ENCODE data around the gene INPP5K. TPM values are rescaled to one million over a fixed set of nuclear protein-coding genes. Genes with fewer than 3 reads are reported as not detected.

Gene INPP5K
- total and polyA plus RNA-seq, 10 donors = 22.3 to 107 (median 51.4) TPM

DNA sequence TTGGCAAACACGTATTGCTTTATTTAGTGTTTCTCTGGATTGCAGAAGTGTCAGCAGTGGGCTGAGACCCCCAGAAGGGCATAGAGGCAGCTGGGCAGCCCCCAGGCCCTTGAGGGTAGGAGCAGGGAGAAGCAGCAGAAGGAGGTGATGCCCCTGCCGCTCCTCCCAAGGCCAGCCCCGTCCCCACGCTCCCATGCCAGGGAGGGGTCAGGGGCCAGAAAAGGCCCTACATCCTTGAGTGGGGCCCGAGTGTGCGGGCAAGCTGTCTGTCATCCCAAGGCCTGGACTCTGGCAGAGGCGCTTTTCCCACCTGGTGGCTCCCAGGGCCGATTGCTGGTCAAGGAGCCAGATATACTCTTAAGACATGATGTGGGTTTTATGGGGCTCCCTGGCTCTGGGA is 52.2 kb downstream of the INPP5K start:
- DNase-seq = no peak
- H3K4me1 ChIP-seq = peaks cover 16 to 60% (median 38%) of the 10 kb centered on the region in 6 donors
- peaks cover 0 to 51% (median 19%) of the 10 kb centered on the region in 6 donors for H3K36me3 ChIP-seq
- no peak overlapping the region for H3K27ac ChIP-seq
- no peak overlapping the region for H3K4me3 ChIP-seq
- 73 to 94% (median 85%) methylated on average over 7 to 8 of the region's 8 CpGs for WGBS, 5 donors
- H3K27me3 ChIP-seq (replicated peaks in 1 of 7) = peaks cover 0 to 20% (median 0%) of the 10 kb centered on the region in 7 donors
- intact Hi-C loops (cut with DNase I; ENCODE audit: low total_unique reads) = loop anchor here (10.0 kb wide), 1 partner anchor 51 kb away; the partner anchor contains the start of gene INPP5K
- H3K9me3 ChIP-seq = no peaks in the 10 kb centered on the region
- TF ChIP-seq POLR2AphosphoS5 (IDR thresholded peaks at IDR 0.05) = peak in 1 of 3 donors; percentile 32
- TF ChIP-seq POLR2A (IDR thresholded peaks at IDR 0.05) = no peak
- TF ChIP-seq, protein P1, sequence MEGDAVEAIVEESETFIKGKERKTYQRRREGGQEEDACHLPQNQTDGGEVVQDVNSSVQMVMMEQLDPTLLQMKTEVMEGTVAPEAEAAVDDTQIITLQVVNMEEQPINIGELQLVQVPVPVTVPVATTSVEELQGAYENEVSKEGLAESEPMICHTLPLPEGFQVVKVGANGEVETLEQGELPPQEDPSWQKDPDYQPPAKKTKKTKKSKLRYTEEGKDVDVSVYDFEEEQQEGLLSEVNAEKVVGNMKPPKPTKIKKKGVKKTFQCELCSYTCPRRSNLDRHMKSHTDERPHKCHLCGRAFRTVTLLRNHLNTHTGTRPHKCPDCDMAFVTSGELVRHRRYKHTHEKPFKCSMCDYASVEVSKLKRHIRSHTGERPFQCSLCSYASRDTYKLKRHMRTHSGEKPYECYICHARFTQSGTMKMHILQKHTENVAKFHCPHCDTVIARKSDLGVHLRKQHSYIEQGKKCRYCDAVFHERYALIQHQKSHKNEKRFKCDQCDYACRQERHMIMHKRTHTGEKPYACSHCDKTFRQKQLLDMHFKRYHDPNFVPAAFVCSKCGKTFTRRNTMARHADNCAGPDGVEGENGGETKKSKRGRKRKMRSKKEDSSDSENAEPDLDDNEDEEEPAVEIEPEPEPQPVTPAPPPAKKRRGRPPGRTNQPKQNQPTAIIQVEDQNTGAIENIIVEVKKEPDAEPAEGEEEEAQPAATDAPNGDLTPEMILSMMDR (IDR thresholded peaks at IDR 0.05 in 8 of 11, conservative IDR thresholded peaks at IDR 0.05 in 3 of 11) = no peak

DNA sequence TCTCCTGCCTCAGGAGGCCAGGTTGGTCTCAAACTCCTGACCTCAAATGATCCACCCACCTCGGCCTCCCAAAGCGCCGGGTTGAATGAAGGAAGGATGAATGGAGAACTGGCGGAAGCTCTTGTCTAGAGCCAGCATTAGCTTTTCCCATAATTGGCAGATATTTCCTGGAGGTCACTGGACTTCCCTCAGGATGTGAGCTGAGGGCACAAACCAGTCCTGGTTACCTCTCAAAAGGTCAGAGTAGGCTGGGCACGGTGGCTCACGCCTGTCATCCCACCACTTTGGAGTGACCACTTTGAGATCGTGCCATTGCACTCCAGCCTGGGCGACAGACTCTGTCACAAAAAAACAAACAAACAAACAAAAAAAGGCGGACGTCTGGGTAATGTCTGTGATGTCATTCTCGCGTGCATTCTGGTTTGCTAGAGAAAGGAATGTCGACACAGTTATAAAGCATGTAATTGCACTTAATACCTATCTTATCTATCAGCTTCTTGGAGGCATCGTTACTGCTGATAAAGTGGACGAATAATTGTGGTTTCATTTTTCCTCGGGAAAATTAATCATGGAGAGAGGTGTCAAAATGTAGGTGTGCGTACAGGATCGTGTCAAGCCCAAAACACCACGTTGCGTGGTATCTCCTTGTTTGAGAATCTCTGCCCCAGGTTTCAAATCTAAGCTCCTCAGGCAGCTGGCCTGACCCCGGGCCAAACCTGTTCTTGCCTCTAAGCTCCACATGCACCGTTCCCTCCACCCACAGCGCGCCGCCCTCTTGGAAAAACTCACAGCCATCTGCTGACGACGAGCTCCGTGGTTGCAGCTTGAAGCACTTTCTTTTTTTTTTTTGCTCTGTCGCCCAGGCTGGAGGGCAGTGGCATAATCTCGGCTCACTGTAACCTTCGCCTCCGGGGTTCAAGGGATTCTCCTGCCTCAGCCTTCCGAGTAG is 54.0 kb downstream of the INPP5K start:
- peak overlapping the region in 5 of 8 donors; percentile 10 to 73 (median 55) for H3K27ac ChIP-seq
- peaks cover 0 to 32% (median 0%) of the 10 kb centered on the region in 7 donors for H3K27me3 ChIP-seq (replicated peaks in 1 of 7)
- intact Hi-C loops (cut with DNase I; ENCODE audit: low total_unique reads) = loop anchor here (10.0 kb wide), 1 partner anchor 52 kb away; the partner anchor contains the start of gene INPP5K
- H3K36me3 ChIP-seq = peaks cover 0 to 34% (median 11%) of the 10 kb centered on the region in 6 donors
- 57 to 70% (median 65%) methylated on average over 33 of the region's 33 CpGs for WGBS, 5 donors
- TF ChIP-seq, protein P1 (IDR thresholded peaks at IDR 0.05 in 8 of 11, conservative IDR thresholded peaks at IDR 0.05 in 3 of 11) = no peak
- TF ChIP-seq POLR2AphosphoS5 (IDR thresholded peaks at IDR 0.05) (peak in 1 of 3 donors; percentile 11), POLR2A (IDR thresholded peaks at IDR 0.05) (no peak)
- H3K4me1 ChIP-seq = peaks cover 16 to 51% (median 38%) of the 10 kb centered on the region in 6 donors
- no peaks in the 10 kb centered on the region for H3K9me3 ChIP-seq
- peak overlapping the region in 1 of 8 donors; percentile 41 for H3K4me3 ChIP-seq
- DNase-seq = no peak

DNA sequence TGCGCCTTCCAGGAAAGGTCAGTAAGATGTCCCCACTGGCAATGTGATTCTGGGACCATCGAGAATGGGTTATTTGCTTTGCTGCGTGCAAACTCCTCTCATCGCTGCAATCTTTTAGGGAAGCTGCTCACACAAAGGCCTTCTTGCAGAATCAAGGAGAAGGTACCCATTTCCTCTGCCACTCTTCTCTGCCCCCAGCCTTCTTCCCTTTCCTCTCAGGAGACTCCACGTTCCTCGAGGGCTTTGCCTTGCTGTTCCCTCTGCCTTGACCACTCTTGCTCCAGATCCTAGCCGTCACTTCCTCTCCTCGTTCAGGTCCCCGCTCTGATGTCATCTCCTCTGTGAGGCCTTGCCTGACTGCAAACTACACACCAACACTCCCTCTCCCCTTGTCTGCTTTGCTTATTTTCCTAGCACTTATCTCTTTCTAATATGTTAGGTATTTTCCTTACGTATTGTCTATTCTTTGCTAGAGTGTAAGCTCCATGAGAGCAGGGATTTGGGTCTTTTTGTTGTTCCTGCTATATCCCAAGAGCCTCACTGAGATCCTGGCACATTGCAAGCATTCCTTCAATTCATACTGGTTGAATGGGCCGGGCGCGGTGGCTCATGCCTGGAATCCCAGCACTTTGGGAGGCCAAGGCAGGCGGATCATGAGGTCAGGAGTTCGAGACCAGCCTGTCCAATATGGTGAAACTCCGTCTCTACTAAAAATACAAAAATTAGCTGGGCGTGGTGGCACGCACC is 55.0 kb downstream of the INPP5K start:
- 68 to 76% (median 72%) methylated on average over 17 to 18 of the region's 18 CpGs for WGBS, 5 donors
- peak overlapping the region in 2 of 8 donors; percentile 0 to 30 for H3K27ac ChIP-seq

More for the DNA sequence above, 55.0 kb downstream of the INPP5K start:
- Histone ChIP-seq H3K4me3 (no peak overlapping the region), H3K4me1 (peaks cover 22 to 62% (median 48%) of the 10 kb centered on the region in 6 donors), H3K27me3 (replicated peaks in 1 of 7) (peaks cover 0 to 38% (median 0%) of the 10 kb centered on the region in 7 donors), H3K9me3 (no peaks in the 10 kb centered on the region), H3K36me3 (peaks cover 0 to 23% (median 3%) of the 10 kb centered on the region in 6 donors)
- TF ChIP-seq POLR2AphosphoS5 (IDR thresholded peaks at IDR 0.05) = peak in 1 of 3 donors; percentile 24
- TF ChIP-seq, protein P1 (IDR thresholded peaks at IDR 0.05 in 8 of 11, conservative IDR thresholded peaks at IDR 0.05 in 3 of 11) = no peak
- DNase-seq = no peak
- intact Hi-C loops (cut with DNase I; ENCODE audit: low total_unique reads) = loop anchor here (10.0 kb wide), 1 partner anchor 53 kb away; the partner anchor contains the start of gene INPP5K
